AG04450 (cell line): ENCODE data around the gene PLIN5. TPM values are rescaled to one million over a fixed set of nuclear protein-coding genes. Genes with fewer than 3 reads are reported as not detected.

Experiments
- CTCF ChIA-PET: fragments of 300-600, 350-600 bp; formaldehyde crosslinking; extraction: SDS; loops from one replicate; lab custom pipeline; 2022; ENCODE audit warnings: antibody characterized with exemption, inconsistent platforms; lab: Charles Lee
- POLR2A ChIA-PET: fragments of 350-600 bp; formaldehyde crosslinking; extraction: SDS; loops from one replicate; lab custom pipeline; 2021; ENCODE audit warnings: antibody characterized with exemption, inconsistent platforms; lab: Yijun Ruan, JAX
- DNase-seq: peaks from one replicate; pipeline ENCODE4 v3.0.0-alpha.2; 2011; ENCODE audit warnings: low read depth, low spot score
- H3K27ac ChIP-seq: one replicate; pipeline ENCODE4 v1.5.1; 2012; ENCODE audit warnings: low read depth, low read length, control low read depth
- H3K27me3 ChIP-seq: one replicate; pipeline ENCODE4 v1.6.0; 2012; ENCODE audit warnings: low read length; ENCODE audit not compliant: control insufficient read depth, insufficient read depth
- H3K4me3 ChIP-seq: 2 replicates; pipeline ENCODE4 v1.5.1; 2011; ENCODE audit warnings: mild to moderate bottlenecking, low read depth, low read length, control low read depth
- H3K9me3 ChIP-seq: 2 replicates; pipeline ENCODE4 v1.5.1; 2012; ENCODE audit warnings: low read length; ENCODE audit not compliant: control insufficient read depth, insufficient read depth
- polyA plus RNA-seq: library from polyadenylated mRNA; depleted of rRNA; stranded (reverse); fragments of >200 nt; gene quantifications from 2 replicates; pipeline ENCODE4 v1.2.3, GENCODE V29; 2011
- TF ChIP-seq, protein P1 (sequence below): IDR thresholded peaks from 2 replicates; pipeline ENCODE4 v1.5.1; 2011; ENCODE audit warnings: low read depth, low read length, control low read depth, inconsistent platforms

The PLIN5 gene
- polyA plus RNA-seq, 1 experiment, result not detected

DNA sequence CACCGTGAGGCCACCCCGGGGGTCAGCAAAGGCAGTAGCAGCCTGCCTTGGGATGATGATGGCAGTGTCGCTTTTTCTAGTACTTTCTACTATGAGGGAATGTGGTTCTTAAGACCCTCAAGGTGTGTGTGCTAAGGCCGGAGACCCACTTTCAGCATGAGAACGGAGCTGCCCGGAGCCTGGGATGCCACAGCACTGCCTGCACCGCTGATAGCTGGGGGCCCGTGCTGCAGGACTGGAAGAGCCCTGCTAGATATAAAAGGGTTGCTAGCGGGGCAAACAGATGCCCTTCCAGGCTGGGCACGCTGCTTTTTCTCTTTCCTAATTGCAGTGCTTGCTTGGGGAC lies 31.2 kb downstream of the PLIN5 start:
- ChIA-PET CTCF (no interaction called here), POLR2A (interaction anchor here (1.4 kb wide), 1 partner anchor 9 kb away, joined by 4 read pairs; no protein-coding TSS in a partner anchor)
- Histone ChIP-seq H3K27me3 (no peaks in the 10 kb centered on the region), H3K4me3 (no peak overlapping the region), H3K27ac (no peak overlapping the region), H3K9me3 (no peaks in the 10 kb centered on the region; the same call in 1 of the 2 replicates)
- DNase-seq, result no peak
- TF ChIP-seq, protein P1, sequence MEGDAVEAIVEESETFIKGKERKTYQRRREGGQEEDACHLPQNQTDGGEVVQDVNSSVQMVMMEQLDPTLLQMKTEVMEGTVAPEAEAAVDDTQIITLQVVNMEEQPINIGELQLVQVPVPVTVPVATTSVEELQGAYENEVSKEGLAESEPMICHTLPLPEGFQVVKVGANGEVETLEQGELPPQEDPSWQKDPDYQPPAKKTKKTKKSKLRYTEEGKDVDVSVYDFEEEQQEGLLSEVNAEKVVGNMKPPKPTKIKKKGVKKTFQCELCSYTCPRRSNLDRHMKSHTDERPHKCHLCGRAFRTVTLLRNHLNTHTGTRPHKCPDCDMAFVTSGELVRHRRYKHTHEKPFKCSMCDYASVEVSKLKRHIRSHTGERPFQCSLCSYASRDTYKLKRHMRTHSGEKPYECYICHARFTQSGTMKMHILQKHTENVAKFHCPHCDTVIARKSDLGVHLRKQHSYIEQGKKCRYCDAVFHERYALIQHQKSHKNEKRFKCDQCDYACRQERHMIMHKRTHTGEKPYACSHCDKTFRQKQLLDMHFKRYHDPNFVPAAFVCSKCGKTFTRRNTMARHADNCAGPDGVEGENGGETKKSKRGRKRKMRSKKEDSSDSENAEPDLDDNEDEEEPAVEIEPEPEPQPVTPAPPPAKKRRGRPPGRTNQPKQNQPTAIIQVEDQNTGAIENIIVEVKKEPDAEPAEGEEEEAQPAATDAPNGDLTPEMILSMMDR, result no peak

DNA sequence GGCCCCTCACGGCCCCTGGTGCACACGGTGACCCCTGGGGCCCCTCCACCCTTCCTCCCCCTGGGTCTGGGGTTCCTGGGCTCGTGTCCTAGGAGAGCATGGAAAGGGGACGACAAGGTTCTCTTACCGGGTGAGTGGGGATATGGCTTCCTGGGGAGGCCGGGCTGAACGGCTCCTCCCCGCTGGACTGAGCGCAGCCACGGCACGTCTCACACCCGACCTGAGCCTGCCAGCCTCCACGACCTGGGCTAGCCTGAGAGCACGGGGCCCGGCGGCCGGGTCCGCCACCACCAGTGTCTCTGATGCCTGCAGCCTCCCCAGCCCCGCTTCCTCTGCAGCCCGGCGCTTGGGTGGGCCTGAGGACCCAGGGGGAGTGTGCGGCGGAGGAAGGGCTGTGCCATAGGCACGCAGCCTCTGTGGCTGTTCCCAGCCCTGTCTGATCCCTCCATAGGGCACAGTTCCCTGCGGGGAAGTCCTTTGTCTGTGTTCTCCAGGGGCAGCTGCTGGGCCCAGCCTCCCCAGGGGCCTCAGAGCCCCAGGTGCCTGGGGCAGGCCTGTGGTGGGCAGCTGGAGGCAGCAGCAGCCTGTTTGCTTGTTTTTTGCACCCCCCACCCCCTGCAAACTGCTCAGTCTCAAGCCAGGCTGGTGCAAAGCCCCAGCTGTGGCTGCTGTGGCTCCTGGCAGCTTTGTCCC lies 31.7 kb downstream of the PLIN5 start:
- H3K27ac ChIP-seq, result no peak overlapping the region
- H3K27me3 ChIP-seq, result no peaks in the 10 kb centered on the region
- CTCF ChIA-PET, result no interaction called here
- H3K4me3 ChIP-seq, result no peak overlapping the region
- POLR2A ChIA-PET, result interaction anchor here (1.4 kb wide), 1 partner anchor 9 kb away, joined by 4 read pairs; no protein-coding TSS in a partner anchor
- no peaks in the 10 kb centered on the region; the same call in 1 of the 2 replicates for H3K9me3 ChIP-seq
- no peak for DNase-seq
- TF ChIP-seq, protein P1, result no peak

DNA sequence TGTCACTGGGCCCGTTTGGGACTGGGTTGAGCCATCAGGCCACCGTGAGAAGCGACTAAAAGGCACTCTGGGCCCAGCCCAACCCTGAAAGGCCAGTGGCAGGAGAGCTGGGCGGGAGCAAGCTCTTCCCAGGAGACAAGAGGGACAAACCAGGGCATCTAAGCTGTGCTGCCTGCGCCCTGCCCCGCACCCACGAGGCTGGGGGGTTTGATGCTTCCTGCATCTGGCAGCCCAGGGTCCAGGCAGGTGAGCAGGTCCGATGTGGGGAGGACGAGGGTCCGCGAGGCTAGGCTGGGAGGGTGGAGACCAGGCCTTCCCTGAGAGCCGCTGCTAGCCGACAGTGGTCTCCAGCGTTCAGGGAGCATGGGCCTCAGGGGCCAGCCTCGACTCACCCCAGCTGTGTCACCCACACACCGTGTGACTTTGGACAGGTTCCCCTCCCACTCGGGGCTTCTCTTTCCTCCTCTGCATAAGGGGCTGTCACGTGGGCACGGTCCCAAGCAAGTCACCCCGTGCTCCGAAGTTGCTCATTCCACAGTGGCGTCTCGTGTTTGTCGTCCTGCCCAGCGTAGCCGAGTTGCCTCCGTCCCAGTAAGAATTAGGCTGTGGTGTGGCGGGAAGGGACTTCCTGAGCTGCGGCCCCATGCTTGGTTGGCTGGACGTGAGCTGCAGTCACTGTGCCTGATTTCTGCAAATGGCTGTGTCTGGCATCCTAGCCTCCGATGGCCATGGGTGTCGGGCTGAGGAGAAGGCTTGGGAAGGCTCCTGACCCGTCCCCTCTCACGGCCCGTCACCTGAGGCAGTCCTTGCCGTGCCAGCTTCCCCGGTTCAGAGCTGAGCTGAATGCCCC lies 32.5 kb downstream of the PLIN5 start:
- CTCF ChIA-PET, result no interaction called here
- no peaks in the 10 kb centered on the region; the same call in 1 of the 2 replicates for H3K9me3 ChIP-seq
- H3K27ac ChIP-seq, result no peak overlapping the region
- TF ChIP-seq, protein P1, result no peak
- no peak for DNase-seq
- no peak overlapping the region for H3K4me3 ChIP-seq
- POLR2A ChIA-PET, result no interaction called here
- no peaks in the 10 kb centered on the region for H3K27me3 ChIP-seq

DNA sequence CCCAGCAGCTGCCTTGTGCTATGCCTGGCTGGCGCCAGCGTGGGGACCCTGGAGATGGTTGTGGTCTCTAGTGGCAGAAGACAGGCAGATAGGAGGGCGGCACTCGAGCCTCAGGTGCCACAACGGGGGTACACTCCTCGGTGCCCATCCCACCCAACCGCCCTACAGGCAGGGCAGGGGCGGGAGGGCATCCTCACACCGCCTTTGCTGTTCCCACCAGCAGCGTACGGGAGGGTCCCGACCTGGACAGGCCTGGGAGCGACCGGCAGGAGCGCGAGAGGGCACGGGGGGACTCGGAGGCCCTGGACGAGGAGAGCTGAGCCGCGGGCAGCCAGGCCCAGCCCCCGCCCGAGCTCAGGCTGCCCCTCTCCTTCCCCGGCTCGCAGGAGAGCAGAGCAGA lies 33.3 kb downstream of the PLIN5 start:
- CTCF ChIA-PET, result no interaction called here
- POLR2A ChIA-PET, result no interaction called here
- no peak for DNase-seq

More for the DNA sequence above, 33.3 kb downstream of the PLIN5 start:
- H3K9me3 ChIP-seq, result no peaks in the 10 kb centered on the region; the same call in 1 of the 2 replicates
- no peak overlapping the region for H3K4me3 ChIP-seq
- no peaks in the 10 kb centered on the region for H3K27me3 ChIP-seq
- no peak overlapping the region for H3K27ac ChIP-seq
- TF ChIP-seq, protein P1, result no peak
